ENCODE measurements around the gene MGARP.

DNA sequence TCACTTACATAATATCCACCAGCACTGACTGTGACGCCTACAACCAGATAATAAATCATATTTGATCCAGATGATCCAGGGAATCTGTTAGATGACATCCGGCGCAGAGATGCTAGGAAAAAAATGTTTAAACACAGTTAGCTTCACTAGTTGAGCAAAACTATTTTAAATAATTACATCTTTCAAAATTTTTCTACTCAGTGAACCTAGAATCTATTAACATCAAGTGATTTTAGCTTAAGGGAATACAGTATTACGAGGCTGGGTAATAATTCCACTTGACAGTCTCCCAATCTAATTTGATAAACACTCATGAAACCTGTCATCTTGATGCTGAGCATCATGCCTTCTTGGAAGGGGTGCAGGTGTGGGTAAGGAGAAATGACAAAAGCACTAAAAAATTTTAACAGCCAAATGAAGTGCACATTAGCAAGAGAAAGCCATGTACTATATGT is 4.7 kb downstream of the MGARP start:
- TF ChIP-seq, protein P1, sequence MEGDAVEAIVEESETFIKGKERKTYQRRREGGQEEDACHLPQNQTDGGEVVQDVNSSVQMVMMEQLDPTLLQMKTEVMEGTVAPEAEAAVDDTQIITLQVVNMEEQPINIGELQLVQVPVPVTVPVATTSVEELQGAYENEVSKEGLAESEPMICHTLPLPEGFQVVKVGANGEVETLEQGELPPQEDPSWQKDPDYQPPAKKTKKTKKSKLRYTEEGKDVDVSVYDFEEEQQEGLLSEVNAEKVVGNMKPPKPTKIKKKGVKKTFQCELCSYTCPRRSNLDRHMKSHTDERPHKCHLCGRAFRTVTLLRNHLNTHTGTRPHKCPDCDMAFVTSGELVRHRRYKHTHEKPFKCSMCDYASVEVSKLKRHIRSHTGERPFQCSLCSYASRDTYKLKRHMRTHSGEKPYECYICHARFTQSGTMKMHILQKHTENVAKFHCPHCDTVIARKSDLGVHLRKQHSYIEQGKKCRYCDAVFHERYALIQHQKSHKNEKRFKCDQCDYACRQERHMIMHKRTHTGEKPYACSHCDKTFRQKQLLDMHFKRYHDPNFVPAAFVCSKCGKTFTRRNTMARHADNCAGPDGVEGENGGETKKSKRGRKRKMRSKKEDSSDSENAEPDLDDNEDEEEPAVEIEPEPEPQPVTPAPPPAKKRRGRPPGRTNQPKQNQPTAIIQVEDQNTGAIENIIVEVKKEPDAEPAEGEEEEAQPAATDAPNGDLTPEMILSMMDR (IDR thresholded peaks at IDR 0.05; ENCODE audit: insufficient read depth, low read length, poor library complexity, severe bottlenecking): no peak
- no peak for TF ChIP-seq EZH2phosphoT487 (conservative IDR thresholded peaks at IDR 0.05; ENCODE audit: low read length)

All from SU-DHL-6 (cell line).